ENCODE data around the gene PRKCB.
"Not testable (repeated sequence)": the region's sequence is repeated elsewhere in the genome, so short reads cannot be mapped to it uniquely, and the experiment has no call there.

The PRKCB gene

GRCh38 chr16:24149102-24149501 is 313.3 kb downstream of the PRKCB start:
- in situ Hi-C loops (cut with MboI; ENCODE audit: low sequenced_read_pairs) = no loop called here

GRCh38 chr16:24150282-24150681 is 314.5 kb downstream of the PRKCB start:
- in situ Hi-C loops (cut with MboI; ENCODE audit: low sequenced_read_pairs) = no loop called here

GRCh38 chr16:24151482-24151939 is 315.7 kb downstream of the PRKCB start:
- in situ Hi-C loops (cut with MboI; ENCODE audit: low sequenced_read_pairs) = no loop called here

GRCh38 chr16:24152048-24152447 is 316.3 kb downstream of the PRKCB start:
- in situ Hi-C loops (cut with MboI; ENCODE audit: low sequenced_read_pairs) = not testable (repeated sequence)

GRCh38 chr16:24152826-24153225 is 317.0 kb downstream of the PRKCB start:
- in situ Hi-C loops (cut with MboI; ENCODE audit: low sequenced_read_pairs) = no loop called here

- in situ Hi-C loops (cut with MboI; ENCODE audit: low sequenced_read_pairs) = no loop called here
Measured at GRCh38 chr16:24156777-24157176, 321.0 kb downstream of the PRKCB start.

GRCh38 chr16:24163935-24164334 is 328.2 kb downstream of the PRKCB start:
- in situ Hi-C loops (cut with MboI; ENCODE audit: low sequenced_read_pairs) = no loop called here

- in situ Hi-C loops (cut with MboI; ENCODE audit: low sequenced_read_pairs) = no loop called here
Measured at GRCh38 chr16:24164416-24164815, 328.6 kb downstream of the PRKCB start.

GRCh38 chr16:24165273-24165672 is 329.5 kb downstream of the PRKCB start:
- in situ Hi-C loops (cut with MboI; ENCODE audit: low sequenced_read_pairs) = no loop called here

GRCh38 chr16:24166661-24167528 is 331.1 kb downstream of the PRKCB start:
- in situ Hi-C loops (cut with MboI; ENCODE audit: low sequenced_read_pairs) = no loop called here

- in situ Hi-C loops (cut with MboI; ENCODE audit: low sequenced_read_pairs) = no loop called here
Measured at GRCh38 chr16:24168856-24169255, 333.1 kb downstream of the PRKCB start.

- in situ Hi-C loops (cut with MboI; ENCODE audit: low sequenced_read_pairs) = no loop called here
Measured at GRCh38 chr16:24170407-24170806, 334.6 kb downstream of the PRKCB start.

- in situ Hi-C loops (cut with MboI; ENCODE audit: low sequenced_read_pairs) = no loop called here
Measured at GRCh38 chr16:24174504-24174903, 338.7 kb downstream of the PRKCB start.

- in situ Hi-C loops (cut with MboI; ENCODE audit: low sequenced_read_pairs) = no loop called here
Measured at GRCh38 chr16:24174957-24175356, 339.2 kb downstream of the PRKCB start.

GRCh38 chr16:24178496-24178895 is 342.7 kb downstream of the PRKCB start:
- in situ Hi-C loops (cut with MboI; ENCODE audit: low sequenced_read_pairs) = no loop called here

GRCh38 chr16:24180451-24180850 is 344.7 kb downstream of the PRKCB start:
- in situ Hi-C loops (cut with MboI; ENCODE audit: low sequenced_read_pairs) = no loop called here

- in situ Hi-C loops (cut with MboI; ENCODE audit: low sequenced_read_pairs) = no loop called here
Measured at GRCh38 chr16:24188021-24188542, 352.3 kb downstream of the PRKCB start.

- in situ Hi-C loops (cut with MboI; ENCODE audit: low sequenced_read_pairs) = no loop called here
Measured at GRCh38 chr16:24188751-24189318, 353.1 kb downstream of the PRKCB start.

GRCh38 chr16:24189941-24190340 is 354.2 kb downstream of the PRKCB start:
- in situ Hi-C loops (cut with MboI; ENCODE audit: low sequenced_read_pairs) = no loop called here

GRCh38 chr16:24191876-24192402 is 356.2 kb downstream of the PRKCB start:
- in situ Hi-C loops (cut with MboI; ENCODE audit: low sequenced_read_pairs) = no loop called here

- in situ Hi-C loops (cut with MboI; ENCODE audit: low sequenced_read_pairs) = no loop called here
Measured at GRCh38 chr16:24195221-24195620, 359.4 kb downstream of the PRKCB start.
